SK-N-SH treated with all-trans-retinoic acid at 6 μM for 48 hours (cell line): ENCODE results near the gene NIPSNAP3A.

Experiments used
- ATAC-seq: fragments of 200-7000 bp; cut with Tn5 transposase; 3 replicates; pipeline ENCODE4 v1.9.1; 2020; ENCODE audit warnings: mild to moderate bottlenecking, moderate library complexity
- ARNTL ChIP-seq: fragments of 450-650 bp; formaldehyde crosslinking; IDR thresholded peaks from 2 replicates; pipeline ENCODE4 v1.5.0; 2020; ENCODE audit warnings: low read depth, mild to moderate bottlenecking, moderate library complexity, borderline replicate concordance
- BACH2 ChIP-seq: fragments of 250-450 bp; sonication (Bioruptor Pico); IDR thresholded peaks from 2 replicates; pipeline ENCODE4 v1.9.0; 2021; ENCODE audit warnings: mild to moderate bottlenecking, borderline replicate concordance
- CREB5 ChIP-seq: fragments of 250-450 bp; sonication (Bioruptor Pico); IDR thresholded peaks from 2 replicates; pipeline ENCODE4 v1.5.1; 2020; ENCODE audit warnings: low read depth, mild to moderate bottlenecking, moderate library complexity
- CSDC2 ChIP-seq: fragments of 250-450 bp; sonication (Bioruptor Pico); IDR thresholded peaks from 2 replicates; pipeline ENCODE4 v1.5.0; 2020; ENCODE audit warnings: mild to moderate bottlenecking, moderate library complexity
- CSRNP3 ChIP-seq: fragments of 250-450 bp; sonication (Bioruptor Pico); IDR thresholded peaks from 2 replicates; pipeline ENCODE4 v1.5.1; 2021; ENCODE audit warnings: mild to moderate bottlenecking, moderate library complexity
- ESRRG ChIP-seq: fragments of 250-450 bp; sonication (Bioruptor Pico); IDR thresholded peaks from 2 replicates; pipeline ENCODE4 v1.6.1; 2021; ENCODE audit warnings: mild to moderate bottlenecking
- GLIS3 ChIP-seq: fragments of 250-450 bp; sonication (Bioruptor Pico); IDR thresholded peaks from 2 replicates; pipeline ENCODE4 v1.5.0; 2020; ENCODE audit warnings: mild to moderate bottlenecking, moderate library complexity
- OSR1 ChIP-seq: fragments of 250-450 bp; sonication (Bioruptor Pico); IDR thresholded peaks from 2 replicates; pipeline ENCODE4 v1.8.0; 2022; ENCODE audit warnings: moderate library complexity, mild to moderate bottlenecking, inconsistent platforms
- PATZ1 ChIP-seq: fragments of 250-450 bp; sonication (Bioruptor Pico); IDR thresholded peaks from 2 replicates; pipeline ENCODE4 v1.8.0; 2020; ENCODE audit warnings: mild to moderate bottlenecking, moderate library complexity, borderline replicate concordance
- POU6F1 ChIP-seq: fragments of 250-450 bp; sonication (Bioruptor Pico); IDR thresholded peaks from 2 replicates; pipeline ENCODE4 v1.8.0; 2021; ENCODE audit warnings: low read depth, mild to moderate bottlenecking, moderate library complexity, borderline replicate concordance
- SNAI2 ChIP-seq: fragments of 250-450 bp; sonication (Bioruptor Pico); IDR thresholded peaks from 2 replicates; pipeline ENCODE4 v1.5.0; 2020; ENCODE audit warnings: mild to moderate bottlenecking, moderate library complexity
- TCF4 ChIP-seq: fragments of 250-450 bp; sonication (Bioruptor Pico); IDR thresholded peaks from 2 replicates; pipeline ENCODE4 v1.8.0; 2021; ENCODE audit warnings: mild to moderate bottlenecking, moderate library complexity, borderline replicate concordance
- TOX ChIP-seq: fragments of 250-450 bp; sonication (Bioruptor Pico); IDR thresholded peaks from 2 replicates; pipeline ENCODE4 v1.8.0; 2021; ENCODE audit warnings: mild to moderate bottlenecking, moderate library complexity, borderline replicate concordance
- TSHZ2 ChIP-seq: fragments of 250-450 bp; sonication (Bioruptor Pico); IDR thresholded peaks from 2 replicates; pipeline ENCODE4 v1.5.0; 2020; ENCODE audit warnings: mild to moderate bottlenecking, moderate library complexity
- ZC3H10 ChIP-seq: fragments of 250-450 bp; sonication (Bioruptor Pico); IDR thresholded peaks from 2 replicates; pipeline ENCODE4 v1.5.1; 2021; ENCODE audit warnings: mild to moderate bottlenecking, moderate library complexity
- ZFP3 ChIP-seq: fragments of 250-450 bp; sonication (Bioruptor Pico); IDR thresholded peaks from 2 replicates; pipeline ENCODE4 v1.5.0; 2020; ENCODE audit warnings: mild to moderate bottlenecking, moderate library complexity
- ZFP30 ChIP-seq: fragments of 450-650 bp; formaldehyde crosslinking; IDR thresholded peaks from 2 replicates; pipeline ENCODE4 v1.5.0; 2022; ENCODE audit warnings: mild to moderate bottlenecking, moderate library complexity
- ZNF565 ChIP-seq: fragments of 450-650 bp; formaldehyde crosslinking; conservative IDR thresholded peaks from 2 replicates; pipeline ENCODE4 v1.5.0; 2020; ENCODE audit warnings: low read depth, mild to moderate bottlenecking, moderate library complexity

The NIPSNAP3A gene

GRCh38 chr9:104795857-104796256 lies 48.4 kb downstream of the NIPSNAP3A start:
- ATAC-seq = no peak
- no peak for TF ChIP-seq ZNF565 (CRISPR knock-in tag)
- TF ChIP-seq ZFP3 (CRISPR knock-in tag) = no peak
- no peak for TF ChIP-seq SNAI2 (CRISPR knock-in tag)
- no peak for TF ChIP-seq BACH2 (CRISPR knock-in tag)
- TF ChIP-seq ZC3H10 (CRISPR knock-in tag) = no peak
- no peak for TF ChIP-seq ZFP30 (CRISPR knock-in tag)
- TF ChIP-seq CSRNP3 (CRISPR knock-in tag) = no peak
- TF ChIP-seq POU6F1 (CRISPR knock-in tag) = no peak
- no peak for TF ChIP-seq ARNTL (CRISPR knock-in tag)
- no peak for TF ChIP-seq CSDC2 (CRISPR knock-in tag)
- no peak for TF ChIP-seq TCF4 (CRISPR knock-in tag)
- TF ChIP-seq, all 23 proteins: peak for 0

- ATAC-seq = peak; percentile 31; the same call in 1 of the 3 replicates
- TF ChIP-seq TSHZ2 (CRISPR knock-in tag) (peak; percentile 94), PATZ1 (CRISPR knock-in tag) (no peak)
- TF ChIP-seq, all 23 proteins: peak for 1
These were observed 50.9 kb downstream of the NIPSNAP3A start for GRCh38 chr9:104798209-104798995.

GRCh38 chr9:104800068-104800785 lies 52.7 kb downstream of the NIPSNAP3A start:
- ATAC-seq = no peak
- no peak for TF ChIP-seq OSR1 (CRISPR knock-in tag)
- no peak for TF ChIP-seq GLIS3 (CRISPR knock-in tag)
- no peak for TF ChIP-seq TOX
- TF ChIP-seq ZFP30 (CRISPR knock-in tag) = no peak
- TF ChIP-seq ESRRG (CRISPR knock-in tag) = no peak
- TF ChIP-seq CREB5 (CRISPR knock-in tag) = no peak
- no peak for TF ChIP-seq BACH2 (CRISPR knock-in tag)
- no peak for TF ChIP-seq ARNTL (CRISPR knock-in tag)
- no peak for TF ChIP-seq CSDC2 (CRISPR knock-in tag)
- TF ChIP-seq, all 23 proteins: peak for 0
